ENCODE results near the gene PLCH2. TPM values are rescaled to one million over a fixed set of nuclear protein-coding genes. Genes with fewer than 3 reads are reported as not detected.

Gene PLCH2
- total and polyA plus RNA-seq, 9 of the 15 experiments (the other 6 are each of a cell fraction or from before 2014, with no cell fraction given) = 0.16 TPM; not detected in 8

- TF ChIP-seq MXI1 (IDR thresholded peaks at IDR 0.05; ENCODE audit: low read depth, low read length) (no peak), IFI16 (CRISPR knock-in tag; IDR thresholded peaks at IDR 0.05) (no peak), HDGF (IDR thresholded peaks at IDR 0.05) (no peak), PCBP1 (IDR thresholded peaks at IDR 0.05; ENCODE audit: low read depth, low read length, poor library complexity, severe bottlenecking) (peak; percentile 77), ZNF445 (CRISPR knock-in tag; IDR thresholded peaks at IDR 0.05; ENCODE audit: low read depth) (0 out of 2 replicates have a peak, but pooled peaks have one; percentile 27), SNAPC5 (CRISPR knock-in tag; IDR thresholded peaks at IDR 0.05) (no peak), HBP1 (CRISPR knock-in tag; IDR thresholded peaks at IDR 0.05) (no peak; the same call in 1 of the 2 replicates), NFRKB (IDR thresholded peaks at IDR 0.05; ENCODE audit: low read depth) (no peak), KHSRP (IDR thresholded peaks at IDR 0.05) (no peak), ZBTB1 (CRISPR knock-in tag; IDR thresholded peaks at IDR 0.05; ENCODE audit: borderline replicate concordance, low read depth) (no peak; the same call in 1 of the 2 replicates), GATAD2A (IDR thresholded peaks at IDR 0.05) (no peak), MAFK (IDR thresholded peaks at IDR 0.05; ENCODE audit: low read length) (no peak), ETV1 (tag; conservative IDR thresholded peaks at IDR 0.05; ENCODE audit: low read depth) (0 out of 2 replicates have a peak, but pooled peaks have one; percentile 14), NCOA1 (IDR thresholded peaks at IDR 0.05; ENCODE audit: low read depth) (no peak), ARID2 (IDR thresholded peaks at IDR 0.05) (no peak), TAF9B (IDR thresholded peaks at IDR 0.05; ENCODE audit: partially characterized antibody) (no peak), ARID3B (CRISPR knock-in tag; IDR thresholded peaks at IDR 0.05; ENCODE audit: borderline replicate concordance) (no peak), MYNN (IDR thresholded peaks at IDR 0.05) (no peak), MYNN (CRISPR knock-in tag; IDR thresholded peaks at IDR 0.05) (no peak), ZBTB2 (IDR thresholded peaks at IDR 0.05) (no peak), SMAD4 (CRISPR knock-in tag; conservative IDR thresholded peaks at IDR 0.05) (peak; percentile 89), HNRNPK (IDR thresholded peaks at IDR 0.05; ENCODE audit: low read depth, low read length, poor library complexity, severe bottlenecking) (no peak), ZNF436 (CRISPR knock-in tag; IDR thresholded peaks at IDR 0.05) (no peak), MEF2A (IDR thresholded peaks at IDR 0.05; ENCODE audit: control insufficient read depth, low read depth, low read length) (no peak), ARHGAP35 (IDR thresholded peaks at IDR 0.05; ENCODE audit: partially characterized antibody) (no peak), TAL1 (IDR thresholded peaks at IDR 0.05) (no peak), ILF3 (IDR thresholded peaks at IDR 0.05; ENCODE audit: borderline replicate concordance) (no peak; the same call in 1 of the 2 replicates)
These were observed 50.1 kb downstream of the PLCH2 start, which contains the start of gene PANK4 (continued) for GRCh38 chr1:2525920-2526823.
